Colon (tissue), 2 donors: Measurements from ENCODE around the gene MAK.
"Not testable (repeated sequence)": the region's sequence is repeated elsewhere in the genome, so short reads cannot be mapped to it uniquely, and the experiment has no call there.

Experiments
- FAIRE-seq: peaks from 2 replicates; lab custom pipeline; 2012; peaks lifted over from hg19 to GRCh38; lab: Jason Lieb, UNC
- donor health status: control.
- donor health status: control.

Gene MAK

GRCh38 chr6:10791673-10792072 lies 46.7 kb downstream of the MAK start:
- FAIRE-seq: no peak

GRCh38 chr6:10779076-10779475 lies 59.3 kb downstream of the MAK start:
- no peak for FAIRE-seq

GRCh38 chr6:10778230-10778629 lies 60.1 kb downstream of the MAK start:
- no peak for FAIRE-seq

GRCh38 chr6:10771371-10771894 lies 66.9 kb downstream of the MAK start:
- FAIRE-seq: no peak

GRCh38 chr6:10769419-10769818 lies 68.9 kb downstream of the MAK start:
- no peak for FAIRE-seq

GRCh38 chr6:10763006-10763405 lies 75.3 kb downstream of the MAK start:
- no peak for FAIRE-seq

GRCh38 chr6:10759884-10760329 lies 78.4 kb downstream of the MAK start:
- no peak for FAIRE-seq

GRCh38 chr6:10759312-10759839 lies 79.0 kb downstream of the MAK start:
- FAIRE-seq: no peak

GRCh38 chr6:10756085-10756484 lies 82.3 kb downstream of the MAK start:
- FAIRE-seq: no peak

- FAIRE-seq: not testable (repeated sequence)
These were observed 86.6 kb downstream of the MAK start for GRCh38 chr6:10751757-10752156.

GRCh38 chr6:10750568-10750967 lies 87.8 kb downstream of the MAK start:
- FAIRE-seq: not testable (repeated sequence)

- FAIRE-seq: no peak
These were observed 88.6 kb downstream of the MAK start for GRCh38 chr6:10749734-10750133.

GRCh38 chr6:10747251-10747972 lies 90.9 kb downstream of the MAK start, which contains the start of gene TMEM14B:
Gene TMEM14B, plus strand, starts transcription at chr6:10747805. Its CDS starts 1,441 bp downstream, at chr6:10749246.
- no peak for FAIRE-seq

- no peak for FAIRE-seq
These were observed 91.5 kb downstream of the MAK start for GRCh38 chr6:10746915-10747250.

- FAIRE-seq: no peak
These were observed 93.2 kb downstream of the MAK start for GRCh38 chr6:10745116-10745515.

- FAIRE-seq: no peak
These were observed 94.8 kb downstream of the MAK start for GRCh38 chr6:10743515-10743914.

GRCh38 chr6:10742251-10742650 lies 96.1 kb downstream of the MAK start:
- FAIRE-seq: no peak

- not testable (repeated sequence) for FAIRE-seq
These were observed 96.7 kb downstream of the MAK start for GRCh38 chr6:10741643-10742042.

GRCh38 chr6:10740061-10740460 lies 98.3 kb downstream of the MAK start:
- FAIRE-seq: no peak

- no peak for FAIRE-seq
These were observed 101.6 kb downstream of the MAK start for GRCh38 chr6:10736731-10737130.

- FAIRE-seq: no peak
These were observed 104.5 kb downstream of the MAK start for GRCh38 chr6:10733863-10734262.

GRCh38 chr6:10733151-10733715 lies 105.1 kb downstream of the MAK start:
- no peak for FAIRE-seq

- FAIRE-seq: no peak
These were observed 108.1 kb downstream of the MAK start for GRCh38 chr6:10730254-10730653.

GRCh38 chr6:10725716-10726115 lies 112.6 kb downstream of the MAK start:
- FAIRE-seq: no peak
